Neural cell (in vitro differentiated cells): Measurements from ENCODE around the gene FBN1.

ENCODE experiments used
- EP300 ChIP-seq: fragments of 450-650 bp; conservative IDR thresholded peaks from 2 replicates; pipeline ENCODE4 v1.6.1; 2014; ENCODE audit warnings: antibody characterized with exemption, mild to moderate bottlenecking, moderate library complexity; ENCODE audit not compliant: poor library complexity, severe bottlenecking
- EZH2 ChIP-seq: fragments of 200-600, 300-800 bp; shearing (Covaris generic), sonication (generic); IDR thresholded peaks from 2 replicates; pipeline ENCODE4 v1.6.1; 2014; ENCODE audit warnings: antibody characterized with exemption, low read length, borderline replicate concordance, mild to moderate bottlenecking; ENCODE audit not compliant: insufficient read depth, poor library complexity, severe bottlenecking
- POLR2AphosphoS5 ChIP-seq: IDR thresholded peaks from 2 replicates; pipeline ENCODE4 v1.6.1; 2012
- RAD21 ChIP-seq: fragments of 450-650 bp; conservative IDR thresholded peaks from 2 replicates; pipeline ENCODE4 v1.6.1; 2014; ENCODE audit warnings: antibody characterized with exemption, mild to moderate bottlenecking, moderate library complexity
- TF ChIP-seq, protein P1 (sequence below): fragments of 450-650 bp; IDR thresholded peaks from 2 replicates; pipeline ENCODE4 v1.5.1; 2014; ENCODE audit warnings: antibody characterized with exemption, mild to moderate bottlenecking, moderate library complexity; ENCODE audit not compliant: poor library complexity, severe bottlenecking
- TF ChIP-seq, protein P2 (sequence below): IDR thresholded peaks from 2 replicates; pipeline ENCODE4 v1.6.1; 2012; ENCODE audit warnings: borderline replicate concordance

DNA sequence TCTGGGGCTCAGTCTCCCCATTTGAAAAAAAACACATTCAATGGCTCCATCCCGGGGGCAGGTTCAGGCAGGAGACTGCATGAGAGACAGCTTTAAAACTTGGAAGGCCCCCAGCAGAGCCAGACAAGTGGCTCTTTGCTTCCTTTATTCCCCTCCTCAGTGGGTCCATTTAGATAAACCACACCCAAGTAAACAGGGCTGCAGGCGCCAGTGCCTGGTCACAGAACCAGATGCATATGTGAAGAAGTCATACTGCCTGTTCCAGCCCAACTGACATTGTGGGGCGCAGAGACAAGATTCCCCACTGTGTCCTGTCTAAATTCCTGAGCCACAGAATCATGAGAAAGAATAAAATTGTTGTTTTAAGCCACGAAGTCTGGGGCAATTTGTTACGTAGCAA is 9.0 kb downstream of the FBN1 start:
- TF ChIP-seq, protein P1, sequence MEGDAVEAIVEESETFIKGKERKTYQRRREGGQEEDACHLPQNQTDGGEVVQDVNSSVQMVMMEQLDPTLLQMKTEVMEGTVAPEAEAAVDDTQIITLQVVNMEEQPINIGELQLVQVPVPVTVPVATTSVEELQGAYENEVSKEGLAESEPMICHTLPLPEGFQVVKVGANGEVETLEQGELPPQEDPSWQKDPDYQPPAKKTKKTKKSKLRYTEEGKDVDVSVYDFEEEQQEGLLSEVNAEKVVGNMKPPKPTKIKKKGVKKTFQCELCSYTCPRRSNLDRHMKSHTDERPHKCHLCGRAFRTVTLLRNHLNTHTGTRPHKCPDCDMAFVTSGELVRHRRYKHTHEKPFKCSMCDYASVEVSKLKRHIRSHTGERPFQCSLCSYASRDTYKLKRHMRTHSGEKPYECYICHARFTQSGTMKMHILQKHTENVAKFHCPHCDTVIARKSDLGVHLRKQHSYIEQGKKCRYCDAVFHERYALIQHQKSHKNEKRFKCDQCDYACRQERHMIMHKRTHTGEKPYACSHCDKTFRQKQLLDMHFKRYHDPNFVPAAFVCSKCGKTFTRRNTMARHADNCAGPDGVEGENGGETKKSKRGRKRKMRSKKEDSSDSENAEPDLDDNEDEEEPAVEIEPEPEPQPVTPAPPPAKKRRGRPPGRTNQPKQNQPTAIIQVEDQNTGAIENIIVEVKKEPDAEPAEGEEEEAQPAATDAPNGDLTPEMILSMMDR: no peak
- TF ChIP-seq EP300: no peak
- TF ChIP-seq RAD21: no peak
- TF ChIP-seq, protein P2, sequence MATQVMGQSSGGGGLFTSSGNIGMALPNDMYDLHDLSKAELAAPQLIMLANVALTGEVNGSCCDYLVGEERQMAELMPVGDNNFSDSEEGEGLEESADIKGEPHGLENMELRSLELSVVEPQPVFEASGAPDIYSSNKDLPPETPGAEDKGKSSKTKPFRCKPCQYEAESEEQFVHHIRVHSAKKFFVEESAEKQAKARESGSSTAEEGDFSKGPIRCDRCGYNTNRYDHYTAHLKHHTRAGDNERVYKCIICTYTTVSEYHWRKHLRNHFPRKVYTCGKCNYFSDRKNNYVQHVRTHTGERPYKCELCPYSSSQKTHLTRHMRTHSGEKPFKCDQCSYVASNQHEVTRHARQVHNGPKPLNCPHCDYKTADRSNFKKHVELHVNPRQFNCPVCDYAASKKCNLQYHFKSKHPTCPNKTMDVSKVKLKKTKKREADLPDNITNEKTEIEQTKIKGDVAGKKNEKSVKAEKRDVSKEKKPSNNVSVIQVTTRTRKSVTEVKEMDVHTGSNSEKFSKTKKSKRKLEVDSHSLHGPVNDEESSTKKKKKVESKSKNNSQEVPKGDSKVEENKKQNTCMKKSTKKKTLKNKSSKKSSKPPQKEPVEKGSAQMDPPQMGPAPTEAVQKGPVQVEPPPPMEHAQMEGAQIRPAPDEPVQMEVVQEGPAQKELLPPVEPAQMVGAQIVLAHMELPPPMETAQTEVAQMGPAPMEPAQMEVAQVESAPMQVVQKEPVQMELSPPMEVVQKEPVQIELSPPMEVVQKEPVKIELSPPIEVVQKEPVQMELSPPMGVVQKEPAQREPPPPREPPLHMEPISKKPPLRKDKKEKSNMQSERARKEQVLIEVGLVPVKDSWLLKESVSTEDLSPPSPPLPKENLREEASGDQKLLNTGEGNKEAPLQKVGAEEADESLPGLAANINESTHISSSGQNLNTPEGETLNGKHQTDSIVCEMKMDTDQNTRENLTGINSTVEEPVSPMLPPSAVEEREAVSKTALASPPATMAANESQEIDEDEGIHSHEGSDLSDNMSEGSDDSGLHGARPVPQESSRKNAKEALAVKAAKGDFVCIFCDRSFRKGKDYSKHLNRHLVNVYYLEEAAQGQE: no peak
- TF ChIP-seq POLR2AphosphoS5: no peak
- TF ChIP-seq EZH2: no peak
